Activated T-cell treated with anti-CD3 and anti-CD28 coated beads for 4 hours (primary cell): ENCODE measurements around the gene VCPKMT.
A peak's percentile ranks its signal among the peaks of the same experiment; 100 is the strongest.

ENCODE experiments used
- DNase-seq: peaks from one replicate; pipeline ENCODE4 v3.0.0-alpha.2; 2020

Gene VCPKMT

DNA sequence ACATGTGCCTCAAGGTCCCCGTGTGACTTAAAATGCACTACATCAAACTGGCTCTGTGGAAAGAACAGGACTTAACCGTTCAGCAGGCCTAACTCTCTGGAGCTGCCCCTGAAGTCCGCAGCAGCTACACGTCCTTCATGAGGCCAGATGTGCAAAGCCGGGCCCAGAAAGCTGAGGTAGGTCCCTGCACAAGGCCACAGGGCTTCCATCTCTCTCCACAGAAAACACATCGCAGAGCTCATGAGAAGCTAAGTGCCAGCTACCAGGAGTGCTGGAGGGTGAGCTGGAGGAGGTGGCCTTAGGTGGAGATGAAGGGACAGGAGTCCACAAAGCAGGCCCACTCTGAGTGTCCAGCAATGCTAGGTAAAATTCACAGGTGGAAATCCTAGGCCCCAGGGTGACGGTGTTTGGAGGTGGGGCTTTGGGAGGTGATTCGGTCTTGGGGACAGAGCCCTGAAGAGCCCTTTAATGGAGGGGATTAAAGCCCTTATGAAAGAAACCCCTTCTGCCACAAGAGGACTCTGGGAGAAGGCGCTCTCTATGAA lies 52.4 kb downstream of the VCPKMT start:
- no peak for DNase-seq

DNA sequence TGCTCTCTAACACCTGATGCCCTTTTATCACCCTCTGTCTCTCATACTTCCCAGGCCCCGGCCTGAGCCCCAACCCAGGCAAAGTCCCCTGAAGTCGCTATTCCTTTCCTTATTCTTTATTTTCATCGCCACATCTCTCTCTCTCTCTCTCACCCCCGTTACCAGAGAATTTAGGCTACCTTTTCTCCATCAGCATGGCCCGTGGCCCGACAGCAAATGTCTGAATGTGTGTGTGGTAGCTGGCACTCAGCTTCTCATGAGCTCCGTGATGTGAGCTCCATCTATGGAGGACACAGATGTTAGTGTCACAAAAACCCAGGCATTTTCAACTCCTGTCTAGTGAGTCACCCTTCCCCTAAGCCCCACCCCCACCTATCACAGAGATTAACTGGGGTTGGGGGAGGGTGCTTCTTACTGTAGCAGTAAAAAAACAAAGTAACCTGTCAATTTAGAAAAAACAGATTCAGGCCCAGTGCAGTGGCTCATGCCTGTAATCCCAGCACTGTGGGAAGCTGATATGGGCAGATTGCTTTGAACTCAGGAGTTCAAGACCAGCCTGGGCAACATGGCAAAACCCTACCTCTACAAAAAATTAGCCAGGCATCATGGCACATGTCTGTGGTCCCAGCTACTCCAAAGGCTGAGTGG lies 53.8 kb downstream of the VCPKMT start:
- DNase-seq: peak; percentile 81

DNA sequence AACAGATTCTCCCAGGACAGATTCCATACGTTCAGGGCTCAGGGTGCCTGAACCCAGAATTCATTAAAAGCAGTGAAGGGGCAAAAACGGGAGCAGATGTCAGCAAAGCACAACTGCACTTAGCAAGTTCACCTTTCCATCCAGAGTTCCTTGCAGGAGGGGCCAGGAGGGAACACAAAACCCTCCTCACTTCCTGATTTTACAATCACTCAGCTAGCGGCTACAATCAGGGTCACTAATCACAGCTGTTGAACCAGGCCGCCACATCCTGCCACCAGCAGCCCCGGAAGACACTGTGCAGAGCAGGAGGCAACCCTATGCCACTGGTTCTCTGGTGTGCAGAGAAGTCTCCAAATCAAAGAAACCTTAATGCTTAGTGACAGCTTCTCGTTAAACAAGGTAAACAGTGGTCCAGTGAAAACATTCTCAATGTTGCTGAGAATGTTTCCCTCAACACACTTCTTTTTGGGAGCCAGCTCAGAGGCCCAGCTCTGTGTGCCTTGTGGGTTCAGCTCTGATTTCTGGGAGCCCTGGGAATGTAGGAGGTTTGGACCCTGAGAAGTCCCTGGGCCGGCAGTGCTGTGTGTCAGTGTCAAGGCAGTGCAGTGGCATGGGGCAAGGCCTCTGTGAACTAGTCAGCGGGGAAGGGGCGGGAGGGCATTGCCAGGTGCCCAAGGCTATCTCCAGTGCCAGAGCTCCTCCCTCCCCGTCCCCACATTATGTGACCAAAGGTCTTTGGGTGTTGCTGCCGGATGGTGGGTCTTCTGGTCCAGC lies 54.5 kb downstream of the VCPKMT start:
- DNase-seq: no peak

DNA sequence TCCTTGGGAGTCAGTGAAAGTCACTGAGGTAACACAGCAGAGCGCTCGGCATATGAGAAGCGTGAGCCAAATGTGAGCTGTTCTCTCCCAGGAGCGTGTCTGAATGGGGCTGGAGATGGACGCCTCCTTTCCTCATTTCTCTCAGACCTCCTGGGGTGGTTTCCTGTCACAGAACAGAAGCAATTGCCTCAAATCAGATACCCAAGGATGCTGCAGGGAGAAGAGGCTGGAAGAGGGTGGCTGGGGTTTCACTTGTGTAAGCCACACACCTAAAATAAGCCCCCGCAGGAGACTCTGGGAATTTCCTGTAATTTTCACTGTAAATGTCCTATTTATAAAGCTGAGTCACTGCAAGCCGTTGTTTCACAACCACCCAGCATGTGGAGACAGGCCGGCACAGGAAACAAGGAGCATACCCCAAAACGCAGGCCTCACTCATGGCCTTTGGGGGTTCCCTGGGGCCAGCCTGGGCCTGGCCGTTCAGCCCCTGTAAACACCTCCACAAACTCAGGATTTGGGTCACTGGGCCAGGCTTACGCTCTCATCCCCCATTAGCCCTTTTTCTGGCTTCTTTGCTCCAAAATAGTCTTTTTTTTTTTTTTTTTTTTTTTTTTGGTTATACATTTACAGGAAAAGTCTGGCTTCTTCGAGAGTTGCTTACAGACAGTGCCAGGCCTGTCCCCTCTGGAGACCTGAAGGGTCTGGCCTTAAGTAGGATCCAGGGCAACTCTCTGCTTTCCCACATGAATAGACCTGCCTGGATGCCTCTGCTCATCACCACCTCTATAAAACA lies 55.3 kb downstream of the VCPKMT start:
- no peak for DNase-seq

DNA sequence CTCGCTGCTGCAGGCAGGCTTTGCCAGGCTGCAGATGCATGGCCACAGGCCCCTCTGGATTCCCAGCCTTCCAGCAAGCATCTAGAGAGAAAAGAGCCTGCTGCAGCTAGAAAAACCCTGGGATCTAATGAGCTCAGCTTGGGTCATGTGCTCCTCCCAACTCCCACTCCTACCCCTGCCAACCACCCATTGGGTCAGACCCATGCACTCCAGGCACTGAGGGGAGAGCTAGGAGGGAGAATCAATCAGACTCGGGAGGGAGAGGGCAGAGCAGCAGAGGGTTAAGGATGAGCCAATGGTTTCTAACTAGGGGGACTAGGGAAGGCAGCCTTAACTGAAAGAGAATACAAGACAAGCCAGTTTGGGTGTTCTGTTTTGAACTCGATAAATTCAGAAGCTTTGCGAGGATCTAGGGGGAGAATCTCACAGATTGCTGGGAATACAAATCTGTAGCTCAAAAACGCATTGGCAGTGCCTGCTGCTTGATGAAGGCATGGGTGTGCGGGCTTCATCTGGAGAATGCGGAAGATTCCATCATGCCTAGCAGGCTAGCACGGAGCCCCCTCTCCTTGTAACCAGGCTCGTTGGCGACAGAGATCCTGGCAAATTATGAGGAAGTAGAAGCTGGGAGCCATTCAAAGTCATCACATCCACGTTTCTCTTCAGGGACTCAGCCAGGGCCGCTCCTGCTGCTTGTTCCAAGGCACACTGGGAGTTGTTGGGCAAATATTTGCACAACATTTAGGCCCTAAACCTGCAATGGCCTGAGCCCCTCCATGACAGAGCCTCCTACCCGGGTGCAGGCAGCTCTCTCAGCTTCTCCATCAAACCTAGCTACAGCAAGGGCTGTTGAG lies 56.4 kb downstream of the VCPKMT start:
- DNase-seq: no peak
